22Rv1 (cell line): Measurements from ENCODE around the gene MAP4K4.

ENCODE experiments used
- H3K27ac ChIP-seq: fragments of 450-650 bp; 2 replicates; pipeline ENCODE4 v1.5.1; 2017
- CTCF ChIP-seq: fragments of 450-650 bp; IDR thresholded peaks from 2 replicates; pipeline ENCODE4 v1.5.1; 2017; ENCODE audit warnings: mild to moderate bottlenecking
- ZFX ChIP-seq: fragments of 450-650 bp; IDR thresholded peaks from 2 replicates; pipeline ENCODE4 v1.6.1; 2017; ENCODE audit warnings: antibody characterized with exemption, borderline replicate concordance

MAP4K4 gene

GRCh38 chr2:101900375-101900774, 202.9 kb downstream of the MAP4K4 start:
- TF ChIP-seq ZFX, result no peak
- no peak for TF ChIP-seq CTCF
- no peak overlapping the region for H3K27ac ChIP-seq

- TF ChIP-seq CTCF (no peak), ZFX (no peak)
- no peak overlapping the region for H3K27ac ChIP-seq
These were observed 203.7 kb downstream of the MAP4K4 start for GRCh38 chr2:101901241-101901640.

- H3K27ac ChIP-seq, result no peak overlapping the region
- no peak for TF ChIP-seq CTCF
These were observed 204.7 kb downstream of the MAP4K4 start for GRCh38 chr2:101902169-101902568.

GRCh38 chr2:101904916-101905315, 207.4 kb downstream of the MAP4K4 start:
- no peak for TF ChIP-seq ZFX
- no peak for TF ChIP-seq CTCF
- no peak overlapping the region for H3K27ac ChIP-seq

GRCh38 chr2:101905746-101906336, 208.3 kb downstream of the MAP4K4 start:
- H3K27ac ChIP-seq, result no peak overlapping the region
- no peak for TF ChIP-seq CTCF
- TF ChIP-seq ZFX, result no peak

- no peak for TF ChIP-seq CTCF
- TF ChIP-seq ZFX, result no peak
- H3K27ac ChIP-seq, result no peak overlapping the region
These were observed 212.3 kb downstream of the MAP4K4 start for GRCh38 chr2:101909760-101910159.

GRCh38 chr2:101912545-101912944, 215.0 kb downstream of the MAP4K4 start:
- no peak for TF ChIP-seq CTCF
- no peak overlapping the region for H3K27ac ChIP-seq
